Measurements from ENCODE around the gene VDAC1.

GRCh38 chr5:133921979-133922378, 82.8 kb downstream of the VDAC1 start:
- TF ChIP-seq, protein P1, sequence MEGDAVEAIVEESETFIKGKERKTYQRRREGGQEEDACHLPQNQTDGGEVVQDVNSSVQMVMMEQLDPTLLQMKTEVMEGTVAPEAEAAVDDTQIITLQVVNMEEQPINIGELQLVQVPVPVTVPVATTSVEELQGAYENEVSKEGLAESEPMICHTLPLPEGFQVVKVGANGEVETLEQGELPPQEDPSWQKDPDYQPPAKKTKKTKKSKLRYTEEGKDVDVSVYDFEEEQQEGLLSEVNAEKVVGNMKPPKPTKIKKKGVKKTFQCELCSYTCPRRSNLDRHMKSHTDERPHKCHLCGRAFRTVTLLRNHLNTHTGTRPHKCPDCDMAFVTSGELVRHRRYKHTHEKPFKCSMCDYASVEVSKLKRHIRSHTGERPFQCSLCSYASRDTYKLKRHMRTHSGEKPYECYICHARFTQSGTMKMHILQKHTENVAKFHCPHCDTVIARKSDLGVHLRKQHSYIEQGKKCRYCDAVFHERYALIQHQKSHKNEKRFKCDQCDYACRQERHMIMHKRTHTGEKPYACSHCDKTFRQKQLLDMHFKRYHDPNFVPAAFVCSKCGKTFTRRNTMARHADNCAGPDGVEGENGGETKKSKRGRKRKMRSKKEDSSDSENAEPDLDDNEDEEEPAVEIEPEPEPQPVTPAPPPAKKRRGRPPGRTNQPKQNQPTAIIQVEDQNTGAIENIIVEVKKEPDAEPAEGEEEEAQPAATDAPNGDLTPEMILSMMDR (conservative IDR thresholded peaks at IDR 0.05 in 1 of 2, IDR thresholded peaks at IDR 0.05 in 1 of 2; ENCODE audit: low read depth in 1 of 2, low read length in 2 of 2): no peak
- TF ChIP-seq EZH2 (IDR thresholded peaks at IDR 0.05; ENCODE audit: low read length, missing control alignments): no peak

Data from fibroblast of lung (primary cell).